SK-N-MC (cell line): ENCODE data around the gene GFRA1.

ENCODE experiments used
- EZH2 ChIP-seq: fragments of 200-600 bp; sonication (generic); IDR thresholded peaks from one replicate; pipeline ENCODE4 v1.6.1; 2017; ENCODE audit warnings: antibody characterized with exemption
- POLR2AphosphoS5 ChIP-seq: IDR thresholded peaks from 2 replicates; pipeline ENCODE4 v1.6.1; 2012; ENCODE audit warnings: mild to moderate bottlenecking, low read depth, low read length, borderline replicate concordance

- no peak for TF ChIP-seq POLR2AphosphoS5
- TF ChIP-seq EZH2: no peak
Observed at GRCh38 chr10:116108095-116108494, 164.9 kb downstream of the GFRA1 start.
